GM19043 (cell line): ENCODE measurements around the gene LDLRAD3.

Experiments
- ATAC-seq: cut with Tn5 transposase; IDR thresholded peaks from one replicate; pipeline ENCODE4 v1.9.1; 2021; ENCODE audit warnings: low read depth; ENCODE audit not compliant: unreplicated experiment

Gene LDLRAD3

GRCh38 chr11:36116161-36116560 lies 172.3 kb downstream of the LDLRAD3 start:
- no peak for ATAC-seq

GRCh38 chr11:36118084-36118483 lies 174.2 kb downstream of the LDLRAD3 start:
- ATAC-seq = no peak

- ATAC-seq = no peak
These were observed 175.4 kb downstream of the LDLRAD3 start for GRCh38 chr11:36119300-36119699.

GRCh38 chr11:36121054-36121453 lies 177.2 kb downstream of the LDLRAD3 start:
- ATAC-seq = no peak

- no peak for ATAC-seq
These were observed 178.8 kb downstream of the LDLRAD3 start for GRCh38 chr11:36122671-36123070.

- ATAC-seq = no peak
These were observed 179.7 kb downstream of the LDLRAD3 start for GRCh38 chr11:36123336-36124101.

GRCh38 chr11:36126678-36127077 lies 182.8 kb downstream of the LDLRAD3 start:
- no peak for ATAC-seq

GRCh38 chr11:36127550-36127949 lies 183.7 kb downstream of the LDLRAD3 start:
- ATAC-seq = no peak

GRCh38 chr11:36129955-36130354 lies 186.1 kb downstream of the LDLRAD3 start:
- ATAC-seq = no peak

- no peak for ATAC-seq
These were observed 186.5 kb downstream of the LDLRAD3 start for GRCh38 chr11:36130401-36130800.

- no peak for ATAC-seq
These were observed 188.0 kb downstream of the LDLRAD3 start for GRCh38 chr11:36131721-36132397.

GRCh38 chr11:36132940-36133339 lies 189.1 kb downstream of the LDLRAD3 start:
- no peak for ATAC-seq

- no peak for ATAC-seq
These were observed 191.2 kb downstream of the LDLRAD3 start for GRCh38 chr11:36135076-36135475.

- ATAC-seq = no peak
These were observed 195.9 kb downstream of the LDLRAD3 start for GRCh38 chr11:36139767-36140166.

GRCh38 chr11:36141196-36141953 lies 197.5 kb downstream of the LDLRAD3 start:
- ATAC-seq = no peak

- no peak for ATAC-seq
These were observed 198.1 kb downstream of the LDLRAD3 start for GRCh38 chr11:36141956-36142355.

GRCh38 chr11:36142439-36142838 lies 198.6 kb downstream of the LDLRAD3 start:
- ATAC-seq = no peak

- no peak for ATAC-seq
These were observed 199.0 kb downstream of the LDLRAD3 start for GRCh38 chr11:36142879-36143278.

- no peak for ATAC-seq
These were observed 202.6 kb downstream of the LDLRAD3 start for GRCh38 chr11:36146437-36146836.

- ATAC-seq = no peak
These were observed 203.6 kb downstream of the LDLRAD3 start for GRCh38 chr11:36147491-36147890.

- no peak for ATAC-seq
These were observed 204.8 kb downstream of the LDLRAD3 start for GRCh38 chr11:36148701-36149100.
